ENCODE measurements around the gene TPTE2. TPM values are rescaled to one million over a fixed set of nuclear protein-coding genes. Genes with fewer than 3 reads are reported as not detected.

Gene TPTE2
- total and polyA plus RNA-seq, 2 of the 8 experiments (the other 6 are each of a cell fraction or from before 2014, with no cell fraction given), result not detected

DNA sequence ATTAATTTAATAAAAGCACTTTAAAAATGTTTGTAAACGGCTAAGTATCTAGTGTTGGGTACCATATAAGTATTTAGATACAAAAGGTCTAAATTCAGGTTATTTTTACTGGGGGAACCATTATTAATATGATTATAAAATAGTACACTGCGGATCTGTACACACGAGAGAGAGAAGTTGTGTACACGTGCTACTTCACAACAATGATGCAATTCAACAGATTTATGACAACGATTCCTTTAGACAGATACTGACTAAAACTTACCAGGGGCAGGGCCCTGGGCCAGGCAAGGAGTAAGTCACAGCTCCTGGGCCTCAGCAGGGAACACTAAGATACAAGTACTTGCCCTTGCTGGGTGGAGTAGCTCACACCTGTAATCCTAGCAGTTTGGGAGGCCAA lies 29.1 kb upstream of the TPTE2 start (continued):
- TF ChIP-seq TBP (IDR thresholded peaks at IDR 0.05; ENCODE audit: low read depth, low read length) (no peak), ZNF274 (IDR thresholded peaks at IDR 0.05; ENCODE audit: borderline replicate concordance, extremely low read depth, low read length) (no peak), SP2 (IDR thresholded peaks at IDR 0.05; ENCODE audit: low read length) (no peak), TAF7 (optimal IDR thresholded peaks at IDR 0.05; ENCODE audit: borderline replicate concordance, low read depth, low read length) (no peak), JUN (IDR thresholded peaks at IDR 0.05; ENCODE audit: low read depth, low read length) (no peak), HDAC2 (IDR thresholded peaks at IDR 0.05; ENCODE audit: borderline replicate concordance in 1 of 2, low read depth in 2 of 2, low read length in 2 of 2) (no peak), EP300 (IDR thresholded peaks at IDR 0.05; ENCODE audit: borderline replicate concordance in 1 of 2, low read depth in 2 of 2, low read length in 2 of 2) (no peak), JUND (IDR thresholded peaks at IDR 0.05; ENCODE audit: low read length) (no peak), SIRT6 (IDR thresholded peaks at IDR 0.05; ENCODE audit: low read length) (no peak), RFX5 (IDR thresholded peaks at IDR 0.05; ENCODE audit: borderline replicate concordance, low read depth, low read length) (no peak), RBBP5 (IDR thresholded peaks at IDR 0.05; ENCODE audit: borderline replicate concordance, low read depth, low read length) (no peak), RAD21 (IDR thresholded peaks at IDR 0.05 in 1 of 2, conservative IDR thresholded peaks at IDR 0.05 in 1 of 2; ENCODE audit: low read depth in 2 of 2, low read length in 2 of 2) (no peak), GABPA (IDR thresholded peaks at IDR 0.05; ENCODE audit: borderline replicate concordance, insufficient read depth, low read length) (no peak), PHF8 (conservative IDR thresholded peaks at IDR 0.05; ENCODE audit: low read depth, low read length) (no peak), ASH2L (IDR thresholded peaks at IDR 0.05; ENCODE audit: low read length) (no peak), SP1 (IDR thresholded peaks at IDR 0.05; ENCODE audit: low read depth, low read length) (no peak)
- TF ChIP-seq, protein P1, sequence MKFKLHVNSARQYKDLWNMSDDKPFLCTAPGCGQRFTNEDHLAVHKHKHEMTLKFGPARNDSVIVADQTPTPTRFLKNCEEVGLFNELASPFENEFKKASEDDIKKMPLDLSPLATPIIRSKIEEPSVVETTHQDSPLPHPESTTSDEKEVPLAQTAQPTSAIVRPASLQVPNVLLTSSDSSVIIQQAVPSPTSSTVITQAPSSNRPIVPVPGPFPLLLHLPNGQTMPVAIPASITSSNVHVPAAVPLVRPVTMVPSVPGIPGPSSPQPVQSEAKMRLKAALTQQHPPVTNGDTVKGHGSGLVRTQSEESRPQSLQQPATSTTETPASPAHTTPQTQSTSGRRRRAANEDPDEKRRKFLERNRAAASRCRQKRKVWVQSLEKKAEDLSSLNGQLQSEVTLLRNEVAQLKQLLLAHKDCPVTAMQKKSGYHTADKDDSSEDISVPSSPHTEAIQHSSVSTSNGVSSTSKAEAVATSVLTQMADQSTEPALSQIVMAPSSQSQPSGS (IDR thresholded peaks at IDR 0.05; ENCODE audit: low read length), result no peak
- TF ChIP-seq, protein P2, sequence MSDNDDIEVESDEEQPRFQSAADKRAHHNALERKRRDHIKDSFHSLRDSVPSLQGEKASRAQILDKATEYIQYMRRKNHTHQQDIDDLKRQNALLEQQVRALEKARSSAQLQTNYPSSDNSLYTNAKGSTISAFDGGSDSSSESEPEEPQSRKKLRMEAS (IDR thresholded peaks at IDR 0.05), result no peak
- TF ChIP-seq, protein P3, sequence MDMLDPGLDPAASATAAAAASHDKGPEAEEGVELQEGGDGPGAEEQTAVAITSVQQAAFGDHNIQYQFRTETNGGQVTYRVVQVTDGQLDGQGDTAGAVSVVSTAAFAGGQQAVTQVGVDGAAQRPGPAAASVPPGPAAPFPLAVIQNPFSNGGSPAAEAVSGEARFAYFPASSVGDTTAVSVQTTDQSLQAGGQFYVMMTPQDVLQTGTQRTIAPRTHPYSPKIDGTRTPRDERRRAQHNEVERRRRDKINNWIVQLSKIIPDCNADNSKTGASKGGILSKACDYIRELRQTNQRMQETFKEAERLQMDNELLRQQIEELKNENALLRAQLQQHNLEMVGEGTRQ (IDR thresholded peaks at IDR 0.05; ENCODE audit: low read length), result no peak

Measured in H1 (cell line).